Measurements from ENCODE around the gene EXOC4.

EXOC4 gene

DNA sequence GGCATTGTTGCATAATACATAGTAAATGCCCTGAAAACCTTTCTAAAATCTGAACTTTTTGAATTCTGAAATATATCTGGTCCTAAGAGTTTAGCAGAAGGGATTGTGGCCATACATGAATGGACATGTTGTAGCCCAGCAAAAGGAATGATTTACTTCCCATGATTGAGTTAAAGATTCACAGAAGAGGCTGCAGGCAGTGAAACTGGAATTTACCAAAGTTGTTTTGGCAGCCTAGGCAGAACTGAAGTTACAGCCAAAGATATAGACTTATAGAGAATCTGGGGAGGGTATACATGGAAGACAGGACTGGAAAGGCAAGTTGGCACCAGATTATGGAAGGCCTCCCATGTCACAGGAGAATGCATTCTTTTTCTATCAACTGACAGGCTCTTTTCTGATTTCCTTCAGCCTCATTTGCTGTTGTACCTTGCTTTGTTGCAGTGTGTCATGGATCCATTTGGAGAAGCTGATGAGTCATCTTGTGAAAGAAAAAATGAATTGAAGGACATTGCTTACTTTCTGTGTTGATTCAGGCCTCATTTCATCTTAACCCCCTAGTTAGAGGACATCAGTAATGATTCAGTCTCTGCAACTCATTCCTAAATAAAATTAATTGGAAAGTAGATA lies 518.1 kb downstream of the EXOC4 start:
- H4K20me1 ChIP-seq (ENCODE audit: insufficient read depth, low read length): no peaks in the 10 kb centered on the region
- no peaks in the 10 kb centered on the region for H3K79me2 ChIP-seq (ENCODE audit: insufficient read depth, low read length)
- H3K9me3 ChIP-seq (ENCODE audit: low read length): no peaks in the 10 kb centered on the region
- no peak for TF ChIP-seq EZH2 (IDR thresholded peaks at IDR 0.05; ENCODE audit: borderline replicate concordance, low read length)
- TF ChIP-seq, protein P1, sequence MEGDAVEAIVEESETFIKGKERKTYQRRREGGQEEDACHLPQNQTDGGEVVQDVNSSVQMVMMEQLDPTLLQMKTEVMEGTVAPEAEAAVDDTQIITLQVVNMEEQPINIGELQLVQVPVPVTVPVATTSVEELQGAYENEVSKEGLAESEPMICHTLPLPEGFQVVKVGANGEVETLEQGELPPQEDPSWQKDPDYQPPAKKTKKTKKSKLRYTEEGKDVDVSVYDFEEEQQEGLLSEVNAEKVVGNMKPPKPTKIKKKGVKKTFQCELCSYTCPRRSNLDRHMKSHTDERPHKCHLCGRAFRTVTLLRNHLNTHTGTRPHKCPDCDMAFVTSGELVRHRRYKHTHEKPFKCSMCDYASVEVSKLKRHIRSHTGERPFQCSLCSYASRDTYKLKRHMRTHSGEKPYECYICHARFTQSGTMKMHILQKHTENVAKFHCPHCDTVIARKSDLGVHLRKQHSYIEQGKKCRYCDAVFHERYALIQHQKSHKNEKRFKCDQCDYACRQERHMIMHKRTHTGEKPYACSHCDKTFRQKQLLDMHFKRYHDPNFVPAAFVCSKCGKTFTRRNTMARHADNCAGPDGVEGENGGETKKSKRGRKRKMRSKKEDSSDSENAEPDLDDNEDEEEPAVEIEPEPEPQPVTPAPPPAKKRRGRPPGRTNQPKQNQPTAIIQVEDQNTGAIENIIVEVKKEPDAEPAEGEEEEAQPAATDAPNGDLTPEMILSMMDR (IDR thresholded peaks at IDR 0.05; ENCODE audit: low read length): no peak
- no peak overlapping the region for H2AFZ ChIP-seq (ENCODE audit: low read length)
- H3K9ac ChIP-seq (ENCODE audit: low read length): no peak overlapping the region
- H3K36me3 ChIP-seq (ENCODE audit: insufficient read depth, low read length): no peaks in the 10 kb centered on the region
- no peaks in the 10 kb centered on the region for H3F3A ChIP-seq (ENCODE audit: insufficient read depth, low read length)
- no peak overlapping the region for H3K4me3 ChIP-seq (ENCODE audit: low read depth, low read length, poor library complexity, severe bottlenecking)
- H3K4me2 ChIP-seq (ENCODE audit: low read length): no peak overlapping the region
- no peaks in the 10 kb centered on the region for H3K9me2 ChIP-seq (ENCODE audit: low read depth, low read length)
- H3K27ac ChIP-seq (ENCODE audit: low read depth, low read length, poor library complexity, severe bottlenecking): no peak overlapping the region
- H3K27me3 ChIP-seq (ENCODE audit: insufficient read depth, low read length): no peaks in the 10 kb centered on the region
- H3K4me1 ChIP-seq (ENCODE audit: insufficient read depth, low read length, severe bottlenecking): no peaks in the 10 kb centered on the region

DNA sequence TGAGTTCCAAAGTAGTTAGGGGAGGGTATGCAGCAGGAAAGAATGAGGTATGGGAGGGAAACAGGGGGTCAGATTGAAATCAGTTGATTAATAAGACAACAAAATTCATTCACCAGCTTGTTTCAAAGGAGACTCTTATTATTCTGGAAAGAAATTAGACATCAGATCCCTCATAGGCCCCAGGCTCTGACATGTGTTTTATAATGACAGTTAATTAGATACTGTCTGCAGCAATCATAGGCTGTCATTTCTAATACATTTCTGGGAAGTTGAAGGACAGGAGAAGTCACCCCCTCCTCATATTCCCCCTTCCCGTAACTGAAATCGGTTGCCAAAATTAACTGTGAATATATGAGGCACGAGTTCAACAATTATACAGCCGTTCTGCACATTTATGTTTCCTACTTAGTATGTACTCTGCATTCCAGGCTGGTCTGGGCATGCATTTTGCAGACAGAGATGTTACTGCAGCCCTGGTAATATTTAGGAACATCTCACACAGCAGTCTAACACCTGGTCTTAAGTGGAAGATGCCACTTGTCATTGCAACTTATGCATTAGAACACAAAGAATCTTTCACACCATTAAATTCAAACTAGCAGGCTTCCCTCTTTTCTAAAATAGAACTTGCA lies 519.0 kb downstream of the EXOC4 start:
- Histone ChIP-seq H3K36me3 (ENCODE audit: insufficient read depth, low read length) (no peaks in the 10 kb centered on the region), H3K79me2 (ENCODE audit: insufficient read depth, low read length) (no peaks in the 10 kb centered on the region), H3K9me3 (ENCODE audit: low read length) (no peaks in the 10 kb centered on the region), H3K27ac (ENCODE audit: low read depth, low read length, poor library complexity, severe bottlenecking) (no peak overlapping the region), H2AFZ (ENCODE audit: low read length) (no peak overlapping the region), H4K20me1 (ENCODE audit: insufficient read depth, low read length) (no peaks in the 10 kb centered on the region), H3K4me1 (ENCODE audit: insufficient read depth, low read length, severe bottlenecking) (no peaks in the 10 kb centered on the region), H3F3A (ENCODE audit: insufficient read depth, low read length) (no peaks in the 10 kb centered on the region), H3K9me2 (ENCODE audit: low read depth, low read length) (no peaks in the 10 kb centered on the region), H3K9ac (ENCODE audit: low read length) (no peak overlapping the region), H3K4me3 (ENCODE audit: low read depth, low read length, poor library complexity, severe bottlenecking) (no peak overlapping the region), H3K27me3 (ENCODE audit: insufficient read depth, low read length) (no peaks in the 10 kb centered on the region), H3K4me2 (ENCODE audit: low read length) (no peak overlapping the region)
- TF ChIP-seq EZH2 (IDR thresholded peaks at IDR 0.05; ENCODE audit: borderline replicate concordance, low read length): no peak
- TF ChIP-seq, protein P1 (IDR thresholded peaks at IDR 0.05; ENCODE audit: low read length): no peak

DNA sequence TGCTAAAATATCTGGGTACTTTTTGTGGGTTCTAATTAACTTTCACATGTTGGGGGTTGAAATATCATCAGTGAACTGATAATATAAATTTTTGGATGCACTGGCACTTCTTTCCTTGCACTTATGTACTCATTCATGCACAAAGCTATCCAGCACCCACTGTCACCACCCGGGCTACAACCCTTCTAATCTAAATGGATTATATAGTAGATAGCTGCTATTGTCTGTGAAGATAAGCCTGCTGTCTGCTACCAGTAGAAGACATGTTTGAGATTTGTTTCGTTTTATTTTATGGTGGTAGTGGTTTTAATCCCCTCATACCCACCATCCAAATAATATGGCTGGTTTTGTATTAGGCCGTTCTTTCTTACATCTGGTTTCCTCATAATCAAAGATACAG lies 520.7 kb downstream of the EXOC4 start:
- Histone ChIP-seq H3F3A (ENCODE audit: insufficient read depth, low read length) (no peaks in the 10 kb centered on the region), H3K27me3 (ENCODE audit: insufficient read depth, low read length) (no peaks in the 10 kb centered on the region), H3K4me2 (ENCODE audit: low read length) (no peak overlapping the region), H3K79me2 (ENCODE audit: insufficient read depth, low read length) (no peaks in the 10 kb centered on the region), H3K4me1 (ENCODE audit: insufficient read depth, low read length, severe bottlenecking) (no peaks in the 10 kb centered on the region), H3K4me3 (ENCODE audit: low read depth, low read length, poor library complexity, severe bottlenecking) (no peak overlapping the region), H3K27ac (ENCODE audit: low read depth, low read length, poor library complexity, severe bottlenecking) (no peak overlapping the region), H3K36me3 (ENCODE audit: insufficient read depth, low read length) (peaks cover 2% of the 10 kb centered on the region), H4K20me1 (ENCODE audit: insufficient read depth, low read length) (no peaks in the 10 kb centered on the region), H2AFZ (ENCODE audit: low read length) (no peak overlapping the region), H3K9me2 (ENCODE audit: low read depth, low read length) (no peaks in the 10 kb centered on the region), H3K9ac (ENCODE audit: low read length) (no peak overlapping the region), H3K9me3 (ENCODE audit: low read length) (peaks cover under 1% of the 10 kb centered on the region; the same call in 1 of the 2 replicates)
- TF ChIP-seq EZH2 (IDR thresholded peaks at IDR 0.05; ENCODE audit: borderline replicate concordance, low read length): no peak
- TF ChIP-seq, protein P1 (IDR thresholded peaks at IDR 0.05; ENCODE audit: low read length): no peak

All from OCI-LY1 (cell line).